K562 (cell line): ENCODE data around the gene HOXC5. TPM values are rescaled to one million over a fixed set of nuclear protein-coding genes. Genes with fewer than 3 reads are reported as not detected.

Experiments used
- EWSR1 ChIP-seq: fragments of 450-650 bp; IDR thresholded peaks from 2 replicates; pipeline ENCODE4 v1.6.1; 2018; ENCODE audit warnings: borderline replicate concordance, mild to moderate bottlenecking, low read depth, moderate library complexity; ENCODE audit not compliant: partially characterized antibody
- JUND ChIP-seq, 2 experiments: IDR thresholded peaks; 2 replicates in 1 of 2; 3 replicates in 1 of 2; pipeline ENCODE4 v1.6.1; 2011; ENCODE audit warnings: borderline replicate concordance in 2 of 2, low read depth in 2 of 2, low read length in 2 of 2, improper control_type of control experiment in 1 of 2, missing biosample characterization in 1 of 2, missing genetic modification characterization in 1 of 2, missing genetic modification reagents in 1 of 2
- L3MBTL2 ChIP-seq: fragments of 450-650 bp; IDR thresholded peaks from 2 replicates; pipeline ENCODE4 v1.6.1; 2016; ENCODE audit warnings: mild to moderate bottlenecking, moderate library complexity
- MXI1 ChIP-seq: IDR thresholded peaks from 2 replicates; pipeline ENCODE4 v1.6.1; 2011; ENCODE audit warnings: low read depth, mild to moderate bottlenecking, improper control_type of control experiment, low read length
- PCBP2 ChIP-seq: fragments of 200-400 bp; formaldehyde crosslinking; IDR thresholded peaks from 2 replicates; pipeline ENCODE4 v1.6.1; 2018; ENCODE audit warnings: low read length, low read depth, mild to moderate bottlenecking, moderate library complexity; ENCODE audit not compliant: poor library complexity, severe bottlenecking
- RFX7 ChIP-seq: fragments of 250-450 bp; sonication (Bioruptor Pico); IDR thresholded peaks from 2 replicates; pipeline ENCODE4 v1.5.1; 2021; ENCODE audit warnings: mild to moderate bottlenecking
- ZNF780A ChIP-seq: fragments of 250-450 bp; sonication (Bioruptor Pico); IDR thresholded peaks from 2 replicates; pipeline ENCODE4 v1.5.0; 2021; ENCODE audit warnings: mild to moderate bottlenecking
- polyA plus RNA-seq, 8 experiments: library from polyadenylated mRNA; depleted of rRNA in 4 of 8; stranded (reverse) in 5 of 8; unstranded in 3 of 8; fragments of >200 nt; fragmentation: Nextera tagmentation in 2 of 8; fragmentation: Illumina TruSeq in 1 of 8; extraction: Ambion mirVana in 2 of 8; extraction: Trizol in 1 of 8; gene quantifications; 2 replicates each; pipeline versions ENCODE4 v1.2.1 to v1.2.3, GENCODE V29; 2011 to 2014; ENCODE audit warnings: inconsistent platforms in 1 of 8, missing spikeins in 1 of 8
- total RNA-seq, 7 experiments: library from RNA; depleted of rRNA in 6 of 7; stranded (reverse); fragments of >200 nt in 6 of 7; fragmentation: Illumina TruSeq in 2 of 7; extraction: Trizol in 2 of 7; gene quantifications; 2 replicates each; pipeline versions ENCODE4 v1.2.1 to v1.2.3, GENCODE V29; 2011 to 2021; ENCODE audit warnings: low replicate concordance in 1 of 7
- TF ChIP-seq, protein P1 (sequence below), 2 experiments: IDR thresholded peaks; 2 replicates each; pipeline ENCODE4 v1.6.1; 2012; ENCODE audit warnings: improper control_type of control experiment in 2 of 2, low read depth in 2 of 2, low read length in 2 of 2, borderline replicate concordance in 1 of 2

The HOXC5 gene
- total and polyA plus RNA-seq, 9 of the 15 experiments (the other 6 are each of a cell fraction or from before 2014, with no cell fraction given) = 0.10 to 0.44 (median 0.18) TPM; not detected in 4

DNA sequence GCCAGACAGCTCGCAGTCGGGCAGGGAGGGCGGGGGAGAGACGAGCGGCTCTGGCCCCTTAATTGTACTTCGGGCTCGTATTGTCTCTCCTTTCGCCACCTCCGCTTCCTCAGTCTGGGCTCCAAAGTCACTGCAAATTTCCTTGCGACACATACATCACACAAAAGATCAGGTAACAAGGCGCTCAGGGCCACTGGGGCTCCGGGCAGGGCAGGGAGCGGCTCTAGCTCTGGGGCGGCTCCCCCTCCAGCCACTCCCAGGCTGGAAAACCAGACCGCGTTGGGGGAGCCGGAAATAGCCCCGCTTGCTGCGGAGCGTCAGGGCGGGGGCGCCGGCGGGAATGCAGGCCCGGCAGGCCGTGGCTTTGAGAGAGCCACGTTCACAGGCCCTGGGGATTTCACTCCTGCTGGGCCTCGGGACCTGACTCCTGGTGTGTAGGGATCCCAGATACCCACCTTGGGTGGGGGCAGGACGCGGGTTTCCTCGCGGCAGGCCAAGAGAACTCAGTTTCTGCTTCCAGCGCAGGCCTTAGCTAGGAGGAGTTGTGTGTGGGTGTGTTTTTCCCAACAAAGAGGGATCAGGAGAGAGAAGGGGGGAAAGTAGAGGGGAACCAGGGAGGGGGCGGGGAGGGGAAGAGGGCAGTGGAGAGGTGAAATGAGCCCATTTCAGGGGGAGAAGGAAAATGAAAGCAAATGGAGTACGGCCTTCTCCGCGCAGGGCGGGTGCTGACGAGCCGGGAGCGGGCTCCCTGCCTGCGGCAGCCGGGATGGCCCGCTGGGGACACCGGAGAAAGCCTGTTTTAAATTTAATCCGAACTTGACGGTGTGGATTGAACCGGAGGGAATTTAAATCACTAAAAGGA, 37.2 kb upstream of the HOXC5 start (continued):
- no peak for TF ChIP-seq RFX7 (CRISPR knock-in tag)
- TF ChIP-seq MXI1 = no peak
- no peak for TF ChIP-seq PCBP2
- peak; percentile 61; the same call in 1 of the 2 replicates for TF ChIP-seq L3MBTL2
- no peak for TF ChIP-seq EWSR1
- TF ChIP-seq, protein P1, sequence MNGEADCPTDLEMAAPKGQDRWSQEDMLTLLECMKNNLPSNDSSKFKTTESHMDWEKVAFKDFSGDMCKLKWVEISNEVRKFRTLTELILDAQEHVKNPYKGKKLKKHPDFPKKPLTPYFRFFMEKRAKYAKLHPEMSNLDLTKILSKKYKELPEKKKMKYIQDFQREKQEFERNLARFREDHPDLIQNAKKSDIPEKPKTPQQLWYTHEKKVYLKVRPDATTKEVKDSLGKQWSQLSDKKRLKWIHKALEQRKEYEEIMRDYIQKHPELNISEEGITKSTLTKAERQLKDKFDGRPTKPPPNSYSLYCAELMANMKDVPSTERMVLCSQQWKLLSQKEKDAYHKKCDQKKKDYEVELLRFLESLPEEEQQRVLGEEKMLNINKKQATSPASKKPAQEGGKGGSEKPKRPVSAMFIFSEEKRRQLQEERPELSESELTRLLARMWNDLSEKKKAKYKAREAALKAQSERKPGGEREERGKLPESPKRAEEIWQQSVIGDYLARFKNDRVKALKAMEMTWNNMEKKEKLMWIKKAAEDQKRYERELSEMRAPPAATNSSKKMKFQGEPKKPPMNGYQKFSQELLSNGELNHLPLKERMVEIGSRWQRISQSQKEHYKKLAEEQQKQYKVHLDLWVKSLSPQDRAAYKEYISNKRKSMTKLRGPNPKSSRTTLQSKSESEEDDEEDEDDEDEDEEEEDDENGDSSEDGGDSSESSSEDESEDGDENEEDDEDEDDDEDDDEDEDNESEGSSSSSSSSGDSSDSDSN (IDR thresholded peaks at IDR 0.05; ENCODE audit: borderline replicate concordance in 1 of 2, low read depth in 2 of 2, low read length in 2 of 2) = peak; percentile 93 to 97; a peak in 3 of 4 replicates
- TF ChIP-seq JUND (IDR thresholded peaks at IDR 0.05; ENCODE audit: borderline replicate concordance, low read depth, low read length) = peak; percentile 24; the same call in 1 of the 2 replicates
- TF ChIP-seq JUND (tag; IDR thresholded peaks at IDR 0.05; ENCODE audit: borderline replicate concordance, low read depth, low read length) = no peak; the same call in 2 of the 3 replicates
- no peak for TF ChIP-seq ZNF780A (CRISPR knock-in tag)
